SU-DHL-6 (cell line): Measurements from ENCODE around the gene DIAPH3.

ENCODE experiments used
- CTCF ChIP-seq: fragments of 200-600 bp; sonication (generic); IDR thresholded peaks from one replicate; pipeline ENCODE4 v1.5.1; 2017; ENCODE audit warnings: antibody characterized with exemption, mild to moderate bottlenecking, low read length, moderate library complexity; ENCODE audit not compliant: insufficient read depth, poor library complexity, severe bottlenecking
- EZH2phosphoT487 ChIP-seq: fragments of 200-600 bp; sonication (generic), shearing (Covaris generic); conservative IDR thresholded peaks from 2 replicates; pipeline ENCODE4 v1.6.1; 2018; ENCODE audit warnings: mild to moderate bottlenecking, antibody characterized with exemption, low read length, moderate library complexity, mixed read lengths

- TF ChIP-seq CTCF (no peak), EZH2phosphoT487 (no peak)
Measured at GRCh38 chr13:59839186-59839585, 324.5 kb downstream of the DIAPH3 start.
